Measurements from ENCODE around the gene MGMT.

Gene MGMT

DNA sequence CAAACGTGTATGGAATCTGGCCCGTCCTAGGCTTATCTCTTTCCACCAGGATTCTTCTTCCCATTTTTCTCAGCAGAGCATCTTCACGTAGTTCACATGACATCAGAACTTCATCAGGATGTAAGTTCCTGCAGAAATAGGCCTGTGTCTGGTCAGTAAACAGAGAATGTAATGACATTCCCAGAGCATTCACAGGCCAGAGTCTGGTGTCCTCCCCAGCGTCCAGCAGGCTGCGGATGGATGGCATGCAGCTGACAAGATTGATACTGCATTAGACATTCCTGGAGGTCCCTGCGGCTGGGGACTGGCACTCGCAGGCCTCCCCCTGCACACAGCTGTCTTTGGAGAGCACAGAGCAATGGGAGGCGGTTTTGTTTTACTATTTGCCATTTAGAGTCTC is 28.7 kb downstream of the MGMT start:
- TF ChIP-seq, protein P1, sequence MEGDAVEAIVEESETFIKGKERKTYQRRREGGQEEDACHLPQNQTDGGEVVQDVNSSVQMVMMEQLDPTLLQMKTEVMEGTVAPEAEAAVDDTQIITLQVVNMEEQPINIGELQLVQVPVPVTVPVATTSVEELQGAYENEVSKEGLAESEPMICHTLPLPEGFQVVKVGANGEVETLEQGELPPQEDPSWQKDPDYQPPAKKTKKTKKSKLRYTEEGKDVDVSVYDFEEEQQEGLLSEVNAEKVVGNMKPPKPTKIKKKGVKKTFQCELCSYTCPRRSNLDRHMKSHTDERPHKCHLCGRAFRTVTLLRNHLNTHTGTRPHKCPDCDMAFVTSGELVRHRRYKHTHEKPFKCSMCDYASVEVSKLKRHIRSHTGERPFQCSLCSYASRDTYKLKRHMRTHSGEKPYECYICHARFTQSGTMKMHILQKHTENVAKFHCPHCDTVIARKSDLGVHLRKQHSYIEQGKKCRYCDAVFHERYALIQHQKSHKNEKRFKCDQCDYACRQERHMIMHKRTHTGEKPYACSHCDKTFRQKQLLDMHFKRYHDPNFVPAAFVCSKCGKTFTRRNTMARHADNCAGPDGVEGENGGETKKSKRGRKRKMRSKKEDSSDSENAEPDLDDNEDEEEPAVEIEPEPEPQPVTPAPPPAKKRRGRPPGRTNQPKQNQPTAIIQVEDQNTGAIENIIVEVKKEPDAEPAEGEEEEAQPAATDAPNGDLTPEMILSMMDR (conservative IDR thresholded peaks at IDR 0.05) = no peak
- no peak overlapping the region for H3K27ac ChIP-seq

GRCh38 chr10:129497013-129497412 is 30.0 kb downstream of the MGMT start:
- TF ChIP-seq, protein P1 (conservative IDR thresholded peaks at IDR 0.05) = no peak
- H3K27ac ChIP-seq = no peak overlapping the region

DNA sequence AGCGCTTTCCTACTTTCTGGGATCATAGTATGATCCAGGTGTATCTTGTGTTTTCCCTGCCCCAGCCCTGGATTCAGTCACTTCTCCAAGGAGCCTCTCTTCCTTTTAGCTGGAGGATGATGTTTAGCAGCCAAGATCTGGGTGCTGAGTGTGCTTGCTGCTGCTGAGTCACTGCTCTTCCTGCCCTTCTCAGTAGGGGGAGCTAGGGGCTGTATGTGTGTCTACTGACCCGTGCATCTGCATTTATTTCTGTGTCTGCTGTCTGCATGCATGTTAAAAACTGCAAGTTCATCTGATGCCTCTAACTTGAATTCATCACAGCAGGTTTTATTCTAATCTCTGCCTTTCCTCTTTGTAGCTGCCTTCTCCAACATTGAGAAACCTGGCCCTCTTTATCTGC is 31.6 kb downstream of the MGMT start:
- TF ChIP-seq, protein P1 (conservative IDR thresholded peaks at IDR 0.05) = no peak
- H3K27ac ChIP-seq = no peak overlapping the region

DNA sequence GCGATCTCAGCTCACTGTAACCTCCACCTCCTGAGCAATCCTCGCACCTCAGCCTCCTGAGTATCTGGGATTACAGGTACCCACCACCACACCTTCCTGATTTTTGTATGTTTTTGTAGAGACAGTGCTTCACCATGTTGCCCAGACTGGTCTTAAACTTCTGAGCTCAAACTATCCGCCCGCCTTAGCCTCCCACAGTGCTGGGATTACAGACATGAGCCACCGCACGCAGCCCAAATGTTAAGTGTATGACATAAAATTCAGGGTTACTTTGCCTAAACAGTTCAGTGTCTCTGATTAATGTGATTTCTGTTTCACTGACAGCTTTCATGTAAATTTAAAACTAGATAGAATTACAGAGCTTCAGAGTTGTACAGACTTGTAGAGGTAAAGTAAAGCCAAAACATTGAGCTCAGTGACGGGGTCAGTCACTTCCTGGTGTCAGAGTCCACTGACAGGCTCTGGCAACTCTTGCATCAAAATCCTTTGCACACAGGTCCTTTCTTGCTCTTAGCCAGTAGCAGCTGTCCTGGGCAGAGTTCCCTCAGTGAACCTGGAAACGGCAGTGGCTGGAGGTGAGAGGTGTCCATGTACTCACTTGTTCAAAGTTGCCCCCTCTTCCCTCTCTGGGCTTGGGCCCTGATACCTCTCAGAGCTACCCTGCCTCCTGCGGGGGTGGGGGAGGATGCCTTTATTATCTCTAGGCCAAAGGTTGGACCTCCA is 33.7 kb downstream of the MGMT start:
- no peak overlapping the region for H3K27ac ChIP-seq
- TF ChIP-seq, protein P1 (conservative IDR thresholded peaks at IDR 0.05) = no peak

- TF ChIP-seq, protein P1 (conservative IDR thresholded peaks at IDR 0.05) = no peak
Observed at GRCh38 chr10:129501652-129502436, 34.8 kb downstream of the MGMT start.

GRCh38 chr10:129502448-129502847 is 35.4 kb downstream of the MGMT start:
- H3K27ac ChIP-seq = peak overlapping the region; percentile 34
- TF ChIP-seq, protein P1 (conservative IDR thresholded peaks at IDR 0.05) = no peak

More at GRCh38 chr10:129501652-129502436, 34.8 kb downstream of the MGMT start:
- peak overlapping the region; percentile 38 for H3K27ac ChIP-seq

GRCh38 chr10:129505500-129506075 is 38.5 kb downstream of the MGMT start:
- TF ChIP-seq, protein P1 (conservative IDR thresholded peaks at IDR 0.05) = no peak
- H3K27ac ChIP-seq = no peak overlapping the region

Measured in VCaP (cell line).